Measurements from ENCODE around the gene NYNRIN. TPM values are rescaled to one million over a fixed set of nuclear protein-coding genes. Genes with fewer than 3 reads are reported as not detected.

Gene NYNRIN
- total RNA-seq, 1 experiment from 2014 or later, result 0.31 TPM

DNA sequence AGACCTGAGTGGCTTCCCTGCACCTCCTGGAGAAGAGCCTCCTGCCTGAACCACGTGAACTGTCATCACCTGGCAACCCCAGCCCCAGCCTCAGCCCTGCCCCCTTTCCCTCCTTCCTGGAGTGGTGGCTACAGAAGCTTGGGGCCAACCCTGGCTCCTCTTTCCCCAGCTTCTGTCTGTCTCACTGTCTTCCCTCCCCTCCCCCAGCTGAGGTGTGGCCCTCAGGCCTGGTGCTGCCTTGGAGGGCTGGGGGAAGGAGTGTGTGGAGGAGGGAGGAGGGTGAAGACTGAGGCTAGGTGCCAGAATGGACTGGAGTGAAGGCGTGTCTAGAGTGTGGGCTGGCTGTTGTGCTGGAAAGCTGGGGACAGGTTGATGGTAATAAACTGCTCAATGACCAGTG is 21.1 kb upstream of the NYNRIN start:
- no TSS peak for BruUV-seq (replicated peaks)
- ChIA-PET CTCF (no interaction called here), POLR2A (no interaction called here)

GRCh38 chr14:24378327-24378726 is 20.5 kb upstream of the NYNRIN start:
- Histone ChIP-seq H3K4me1 (ENCODE audit: control insufficient read depth, insufficient read depth, low read length) (no peaks in the 10 kb centered on the region), H3K4me3 (ENCODE audit: low read depth in 2 of 2, low read length in 2 of 2) (no peak overlapping the region), H3K27ac (ENCODE audit: low read length) (no peak overlapping the region), H3K27me3 (ENCODE audit: control insufficient read depth, insufficient read depth, low read length) (no peaks in the 10 kb centered on the region), H3K36me3 (ENCODE audit: control insufficient read depth, insufficient read depth, low read length) (no peaks in the 10 kb centered on the region), H3K9me3 (ENCODE audit: control insufficient read depth, insufficient read depth, low read depth, low read length) (no peaks in the 10 kb centered on the region)
- DNase-seq (ENCODE audit: low read depth, low spot score) (no peak), ATAC-seq (no peak)
- no peak for TF ChIP-seq REST (IDR thresholded peaks at IDR 0.05; ENCODE audit: insufficient read depth in 1 of 2, low read depth in 2 of 2, low read length in 1 of 2)
- TF ChIP-seq, protein P1, sequence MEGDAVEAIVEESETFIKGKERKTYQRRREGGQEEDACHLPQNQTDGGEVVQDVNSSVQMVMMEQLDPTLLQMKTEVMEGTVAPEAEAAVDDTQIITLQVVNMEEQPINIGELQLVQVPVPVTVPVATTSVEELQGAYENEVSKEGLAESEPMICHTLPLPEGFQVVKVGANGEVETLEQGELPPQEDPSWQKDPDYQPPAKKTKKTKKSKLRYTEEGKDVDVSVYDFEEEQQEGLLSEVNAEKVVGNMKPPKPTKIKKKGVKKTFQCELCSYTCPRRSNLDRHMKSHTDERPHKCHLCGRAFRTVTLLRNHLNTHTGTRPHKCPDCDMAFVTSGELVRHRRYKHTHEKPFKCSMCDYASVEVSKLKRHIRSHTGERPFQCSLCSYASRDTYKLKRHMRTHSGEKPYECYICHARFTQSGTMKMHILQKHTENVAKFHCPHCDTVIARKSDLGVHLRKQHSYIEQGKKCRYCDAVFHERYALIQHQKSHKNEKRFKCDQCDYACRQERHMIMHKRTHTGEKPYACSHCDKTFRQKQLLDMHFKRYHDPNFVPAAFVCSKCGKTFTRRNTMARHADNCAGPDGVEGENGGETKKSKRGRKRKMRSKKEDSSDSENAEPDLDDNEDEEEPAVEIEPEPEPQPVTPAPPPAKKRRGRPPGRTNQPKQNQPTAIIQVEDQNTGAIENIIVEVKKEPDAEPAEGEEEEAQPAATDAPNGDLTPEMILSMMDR (IDR thresholded peaks at IDR 0.05), result no peak
- no peak for TF ChIP-seq POLR2AphosphoS5 (IDR thresholded peaks at IDR 0.05; ENCODE audit: low read depth, low read length)
- TF ChIP-seq SIN3A (IDR thresholded peaks at IDR 0.05; ENCODE audit: borderline replicate concordance, insufficient read depth, low read depth, low read length), result no peak
- TF ChIP-seq TCF7L2 (IDR thresholded peaks at IDR 0.05; ENCODE audit: low read depth, low read length), result no peak
- ChIA-PET CTCF (interaction anchor here (0.6 kb wide), 1 partner anchor 61 kb away, joined by 4 read pairs; no protein-coding TSS in a partner anchor), POLR2A (no interaction called here)
- in situ Hi-C loops (cut with HindIII; ENCODE audit: low pct_unique_long_range_greater_than_20kb, low sequenced_read_pairs) (no loop called here), intact Hi-C loops (cut with micrococcal nuclease; ENCODE audit: unreplicated experiment) (no loop called here)
- no TSS peak for BruUV-seq (replicated peaks)

More for the DNA sequence above, 21.1 kb upstream of the NYNRIN start:
- TF ChIP-seq TCF7L2 (IDR thresholded peaks at IDR 0.05; ENCODE audit: low read depth, low read length), result no peak
- TF ChIP-seq REST (IDR thresholded peaks at IDR 0.05; ENCODE audit: insufficient read depth in 1 of 2, low read depth in 2 of 2, low read length in 1 of 2), result no peak
- no peak for TF ChIP-seq POLR2AphosphoS5 (IDR thresholded peaks at IDR 0.05; ENCODE audit: low read depth, low read length)
- TF ChIP-seq, protein P1 (IDR thresholded peaks at IDR 0.05), result no peak
- no peak for TF ChIP-seq SIN3A (IDR thresholded peaks at IDR 0.05; ENCODE audit: borderline replicate concordance, insufficient read depth, low read depth, low read length)
- Histone ChIP-seq H3K27me3 (ENCODE audit: control insufficient read depth, insufficient read depth, low read length) (no peaks in the 10 kb centered on the region), H3K36me3 (ENCODE audit: control insufficient read depth, insufficient read depth, low read length) (no peaks in the 10 kb centered on the region), H3K9me3 (ENCODE audit: control insufficient read depth, insufficient read depth, low read depth, low read length) (no peaks in the 10 kb centered on the region), H3K4me1 (ENCODE audit: control insufficient read depth, insufficient read depth, low read length) (no peaks in the 10 kb centered on the region), H3K4me3 (ENCODE audit: low read depth in 2 of 2, low read length in 2 of 2) (no peak overlapping the region), H3K27ac (ENCODE audit: low read length) (no peak overlapping the region)
- DNase-seq (ENCODE audit: low read depth, low spot score) (no peak), ATAC-seq (no peak)
- intact Hi-C loops (cut with micrococcal nuclease; ENCODE audit: unreplicated experiment), result no loop called here
- in situ Hi-C loops (cut with HindIII; ENCODE audit: low pct_unique_long_range_greater_than_20kb, low sequenced_read_pairs), result no loop called here
